NCI-H460 (cell line): Measurements from ENCODE around the gene ANGPTL3. TPM values are rescaled to one million over a fixed set of nuclear protein-coding genes. Genes with fewer than 3 reads are reported as not detected.
"Not testable (repeated sequence)": the region's sequence is repeated elsewhere in the genome, so short reads cannot be mapped to it uniquely, and the experiment has no call there.

Source experiments
- DNase-seq: peaks from one replicate; pipeline ENCODE4 v3.0.0-alpha.2; 2016; ENCODE audit warnings: low read depth; ENCODE audit errors: extremely low read depth
- polyA plus RNA-seq: library from polyadenylated mRNA; depleted of rRNA; stranded (reverse); fragments of >200 nt; gene quantifications from 2 replicates; pipeline ENCODE4 v1.2.3, GENCODE V29; 2014; cell fraction: nucleus; rRNA removed
- total RNA-seq: library from RNA; depleted of rRNA; stranded (reverse); fragments of >200 nt; shearing (Covaris generic); gene quantifications from 2 replicates; pipeline ENCODE4 v1.2.3, GENCODE V29; 2014; rRNA removed

Gene ANGPTL3
- not detected in 2 replicates for total RNA-seq
- not detected in 2 replicates for polyA plus RNA-seq

DNA sequence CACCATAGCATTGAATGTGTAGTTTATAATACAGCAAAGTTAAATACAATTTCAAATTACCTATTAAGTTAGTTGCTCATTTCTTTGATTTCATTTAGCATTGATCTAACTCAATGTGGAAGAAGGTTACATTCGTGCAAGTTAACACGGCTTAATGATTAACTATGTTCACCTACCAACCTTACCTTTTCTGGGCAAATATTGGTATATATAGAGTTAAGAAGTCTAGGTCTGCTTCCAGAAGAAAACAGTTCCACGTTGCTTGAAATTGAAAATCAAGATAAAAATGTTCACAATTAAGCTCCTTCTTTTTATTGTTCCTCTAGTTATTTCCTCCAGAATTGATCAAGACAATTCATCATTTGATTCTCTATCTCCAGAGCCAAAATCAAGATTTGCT, at the start of gene ANGPTL3:
ANGPTL3 (plus strand) TSS at position 240 of the 400 bp plus-strand sequence; CDS start at position 287, 47 bp downstream.
- no peak for DNase-seq

DNA sequence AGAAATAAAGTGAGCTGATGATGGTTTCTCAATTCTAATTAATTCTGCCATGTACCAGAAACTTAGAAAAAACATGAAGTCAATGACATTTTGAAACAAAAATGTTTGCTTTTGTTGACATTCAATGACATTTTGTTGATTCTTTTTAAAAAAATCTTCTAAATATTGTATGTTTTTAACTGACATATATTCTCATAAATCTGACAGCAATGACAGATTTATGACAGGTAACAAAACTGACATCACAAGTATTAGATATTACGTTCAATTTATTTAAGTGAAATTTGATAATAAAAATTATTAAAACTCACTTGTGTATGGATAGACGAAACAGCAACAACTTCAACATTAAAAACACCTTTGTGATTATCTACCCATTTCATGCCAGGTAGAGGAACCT, 36.0 kb upstream of the ANGPTL3 start:
- no peak for DNase-seq

DNA sequence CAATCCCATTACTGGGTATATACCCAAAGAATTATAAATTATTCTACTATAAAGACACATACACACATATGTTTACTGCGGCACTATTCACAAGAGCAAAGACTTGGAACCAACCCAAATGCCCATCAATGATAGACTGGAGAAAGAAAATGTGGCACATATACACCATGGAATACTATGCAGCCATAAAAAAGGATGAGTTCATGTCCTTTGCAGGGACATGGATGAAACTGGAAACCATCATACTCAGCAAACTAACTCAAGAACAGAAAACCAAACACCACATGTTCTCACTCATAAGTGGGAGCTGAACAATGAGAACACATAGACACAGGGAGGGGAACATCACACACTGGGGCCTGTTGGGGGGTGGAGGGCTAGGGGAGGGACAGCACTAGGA, 30.1 kb upstream of the ANGPTL3 start:
- not testable (repeated sequence) for DNase-seq

GRCh38 chr1:62567926-62568325, 29.4 kb upstream of the ANGPTL3 start:
- not testable (repeated sequence) for DNase-seq

GRCh38 chr1:62571517-62571916, 25.8 kb upstream of the ANGPTL3 start:
- not testable (repeated sequence) for DNase-seq

DNA sequence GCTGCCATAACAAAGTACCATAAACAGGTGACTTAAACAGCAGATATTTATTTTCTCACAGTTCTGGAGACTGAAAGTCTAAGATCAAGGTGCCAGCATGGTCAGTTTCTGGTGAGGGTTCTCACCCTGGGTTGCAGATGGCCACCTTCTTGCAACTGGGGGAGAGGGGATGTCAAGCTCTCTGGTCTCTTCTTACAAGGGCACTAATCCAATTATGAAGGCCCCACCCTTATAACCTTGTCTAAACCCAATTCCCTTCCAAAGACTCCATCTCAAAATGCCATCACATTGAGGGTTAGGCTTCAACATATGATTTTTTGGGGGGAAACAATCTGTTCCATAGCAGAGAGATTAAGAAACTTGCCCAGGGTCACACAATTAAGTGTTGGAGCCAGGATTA, 24.8 kb upstream of the ANGPTL3 start:
- DNase-seq: no peak

DNA sequence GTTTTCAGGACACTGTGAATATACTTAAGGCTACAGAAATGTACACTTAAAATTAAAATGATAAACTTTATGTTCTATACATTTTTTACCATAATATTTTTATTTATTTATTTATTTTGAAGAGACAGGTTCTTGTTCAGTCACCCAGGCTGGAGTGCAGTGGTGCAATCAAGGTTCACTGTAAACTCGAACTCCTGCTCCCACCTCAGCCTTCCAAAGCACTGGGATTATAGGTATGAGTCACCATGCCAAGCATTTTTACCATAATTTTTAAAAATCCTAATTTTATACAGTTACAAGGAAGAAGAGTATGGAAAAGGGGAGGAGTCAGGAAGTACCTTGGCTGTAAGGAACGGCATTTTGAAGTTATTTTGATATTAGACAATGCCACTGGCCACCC, 23.6 kb upstream of the ANGPTL3 start:
- no peak for DNase-seq

DNA sequence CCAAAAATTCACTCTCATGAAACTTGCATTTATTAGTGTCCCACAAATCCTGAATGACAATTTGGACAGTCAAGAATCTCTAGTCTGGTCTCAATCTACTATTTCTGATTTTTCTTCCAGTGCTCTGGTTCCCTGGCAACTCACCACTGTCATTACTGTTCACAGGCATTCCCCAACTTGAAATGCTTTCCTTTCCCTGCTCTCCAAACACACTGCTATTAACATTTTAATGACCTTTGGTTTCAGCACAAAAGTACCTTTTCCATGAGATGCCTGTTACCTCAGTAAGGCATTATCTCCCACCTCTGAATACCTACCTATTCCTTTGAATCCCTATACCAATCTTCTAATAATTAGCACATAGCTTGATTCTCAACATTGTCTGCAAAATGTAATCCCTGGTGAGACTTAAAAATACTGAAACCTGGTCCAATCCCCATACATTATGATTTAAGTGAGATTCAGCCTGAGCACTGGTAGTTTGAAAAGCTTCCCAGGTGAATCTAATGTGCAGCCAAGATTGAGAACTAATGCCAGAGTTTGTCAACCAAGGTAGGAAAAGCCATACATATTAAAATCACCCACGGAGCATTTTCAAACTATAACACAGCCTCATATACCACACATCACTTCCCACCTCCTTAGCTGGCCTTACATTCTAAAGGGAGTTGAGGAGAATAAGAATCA, 11.7 kb upstream of the ANGPTL3 start:
- DNase-seq: no peak

- no peak for DNase-seq
Measured at GRCh38 chr1:62588000-62588399, 9.3 kb upstream of the ANGPTL3 start.

- no peak for DNase-seq
Measured at GRCh38 chr1:62589321-62589720, 8.0 kb upstream of the ANGPTL3 start.

- no peak for DNase-seq
Measured at GRCh38 chr1:62590255-62590969, 6.9 kb upstream of the ANGPTL3 start.

DNA sequence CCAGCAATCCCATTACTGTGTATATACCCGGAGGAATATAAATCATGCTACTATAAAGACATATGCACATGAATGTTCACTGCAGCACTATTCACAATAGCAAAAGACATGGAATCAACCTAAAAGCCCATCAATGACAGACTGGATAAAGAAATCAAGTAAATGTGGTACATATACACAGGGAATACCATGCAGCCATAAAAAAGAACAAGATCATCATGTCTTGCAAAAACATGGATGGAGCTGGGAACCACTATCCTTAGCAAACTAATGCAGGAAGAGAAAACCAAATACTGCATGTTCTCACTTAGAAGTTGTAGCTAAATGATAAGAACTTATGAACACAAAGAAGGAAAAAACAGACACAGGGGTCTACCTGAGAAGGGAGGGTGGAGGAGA, 6.4 kb upstream of the ANGPTL3 start:
- DNase-seq: no peak

DNA sequence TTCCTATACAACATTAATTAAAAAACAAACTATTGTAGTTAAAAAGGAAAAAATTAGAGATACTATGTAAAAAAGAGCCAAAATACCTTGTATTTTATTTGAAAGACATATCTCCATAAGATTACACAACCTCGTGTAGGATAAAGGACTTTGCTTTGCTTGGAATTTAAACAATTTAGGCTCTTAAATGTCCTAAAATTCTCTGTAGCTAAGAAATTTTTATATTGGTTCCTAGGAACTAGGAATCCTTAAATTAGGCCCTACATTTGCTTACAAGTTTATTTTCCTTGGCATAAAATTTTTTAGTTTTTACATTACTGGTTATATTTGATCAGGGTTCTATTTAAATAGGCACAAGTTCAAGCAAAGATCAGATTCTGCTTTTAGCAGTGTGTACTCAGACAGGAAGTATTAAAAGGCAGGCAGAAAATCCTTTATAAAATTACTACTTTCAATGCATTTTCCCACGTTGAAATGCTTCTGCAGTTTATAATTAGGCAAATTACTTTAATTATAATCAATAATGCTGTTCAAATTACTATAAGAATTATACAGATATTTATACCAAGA, 3.4 kb upstream of the ANGPTL3 start:
- no peak for DNase-seq

DNA sequence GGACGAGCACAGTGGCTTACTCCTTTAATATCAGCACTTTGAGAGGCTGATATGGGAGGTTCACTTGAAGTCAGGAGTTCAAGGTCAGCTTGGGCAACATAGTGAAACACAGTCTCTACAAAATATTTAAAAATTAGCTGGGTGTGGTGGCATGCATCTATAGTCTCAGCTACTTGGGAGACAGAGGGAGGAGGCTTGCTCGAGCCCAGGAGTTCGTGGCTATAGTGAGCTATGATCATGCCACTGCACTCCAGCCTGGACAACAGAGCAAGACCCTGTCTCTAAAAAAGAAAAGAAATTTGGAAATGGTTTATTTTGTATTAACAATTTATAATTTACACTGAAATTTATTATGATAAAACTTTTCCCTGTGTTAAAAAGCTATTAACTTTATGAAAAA, 1.7 kb upstream of the ANGPTL3 start:
- DNase-seq: no peak

DNA sequence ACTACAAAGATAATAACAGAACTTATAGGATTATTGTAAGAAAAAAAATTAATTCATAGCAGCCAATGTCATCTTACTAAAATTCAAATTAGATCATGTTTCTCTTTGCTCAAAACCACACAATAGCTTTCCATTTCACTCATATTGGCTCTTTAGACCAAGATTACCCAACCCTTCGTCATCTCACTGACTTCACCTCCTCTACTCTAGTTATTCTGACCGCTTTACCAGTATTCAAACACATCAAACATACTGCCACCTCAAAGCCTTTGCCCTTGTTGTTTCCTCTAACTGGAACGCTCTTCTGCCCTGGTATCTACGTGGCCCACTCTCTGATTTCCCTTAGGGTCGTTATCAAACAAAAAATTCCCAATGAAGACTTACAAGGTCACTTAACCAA, 1.7 kb downstream of the ANGPTL3 start:
- no peak for DNase-seq

- DNase-seq: no peak
Measured at GRCh38 chr1:62601457-62601856, 4.1 kb downstream of the ANGPTL3 start.

GRCh38 chr1:62608905-62609304, 11.6 kb downstream of the ANGPTL3 start:
- DNase-seq: no peak

DNA sequence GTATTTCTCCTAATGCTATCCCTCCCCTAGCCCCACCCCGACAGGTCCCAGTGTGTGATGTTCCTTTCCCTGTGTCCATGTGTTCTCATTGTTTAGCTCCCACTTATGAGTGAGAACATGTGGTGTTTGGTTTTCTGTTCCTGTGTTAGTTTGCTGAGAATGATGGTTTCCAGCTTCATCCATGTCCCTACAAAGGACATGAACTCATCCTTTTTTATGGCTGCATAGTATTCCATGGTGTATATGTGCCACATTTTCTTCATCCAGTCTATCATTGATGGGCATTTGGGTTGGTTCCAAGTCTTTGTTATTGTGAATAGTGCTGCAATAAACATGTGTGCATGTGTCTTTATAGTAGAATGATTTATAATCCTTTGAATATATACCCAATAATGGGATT, 13.3 kb downstream of the ANGPTL3 start:
- not testable (repeated sequence) for DNase-seq

DNA sequence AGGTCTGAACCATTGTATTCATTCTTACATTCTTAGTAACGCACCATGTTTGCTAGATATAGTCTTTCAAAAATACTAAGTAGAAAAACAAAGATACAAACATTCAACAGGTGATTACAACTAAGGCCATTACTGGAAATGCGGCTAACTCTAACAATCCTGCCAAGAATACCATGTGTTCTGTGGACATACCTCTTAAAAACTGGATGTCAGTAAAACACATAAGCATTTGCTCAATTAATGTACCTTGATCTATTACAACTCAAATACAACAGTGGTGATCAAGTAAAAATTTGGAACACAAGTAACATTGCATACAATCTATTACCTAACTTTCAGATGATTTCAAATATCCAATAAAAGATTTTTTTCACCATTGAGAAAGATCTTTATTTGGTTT, 15.4 kb downstream of the ANGPTL3 start:
- no peak for DNase-seq

- DNase-seq: no peak
Measured at GRCh38 chr1:62613325-62613727, 16.0 kb downstream of the ANGPTL3 start.

GRCh38 chr1:62613890-62614289, 16.6 kb downstream of the ANGPTL3 start:
- DNase-seq: no peak

DNA sequence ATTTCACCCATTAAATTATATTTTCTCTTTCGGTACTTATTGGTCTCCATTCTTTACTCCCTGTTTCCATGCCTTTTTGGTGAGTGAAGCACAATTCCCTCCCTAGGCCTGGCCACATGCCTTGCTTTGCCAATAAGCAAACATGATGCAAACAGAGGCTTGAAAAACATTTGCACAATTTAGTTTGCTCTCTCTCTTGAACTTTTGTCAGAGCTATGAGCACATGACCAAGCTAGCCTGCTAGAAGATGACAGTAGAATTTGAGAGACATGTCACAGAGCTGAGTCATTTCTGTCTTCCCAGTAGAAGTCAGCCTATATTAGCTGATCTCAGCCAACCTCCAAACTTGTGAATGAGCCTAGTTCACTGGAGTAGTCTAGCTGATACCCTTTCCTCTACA, 24.6 kb downstream of the ANGPTL3 start:
- DNase-seq: peak; percentile 77
